Measurements from ENCODE around the gene EXOC4.

- no peak for TF ChIP-seq CTCF (IDR thresholded peaks at IDR 0.05)
- TF ChIP-seq POLR2A (IDR thresholded peaks at IDR 0.05) = no peak
These were observed 803.9 kb downstream of the EXOC4 start for GRCh38 chr7:134056816-134057215.
